ENCODE data around the gene LITAFD.

- TF ChIP-seq CTCF (conservative IDR thresholded peaks at IDR 0.05; ENCODE audit: low read depth, low read length) (no peak), RAD21 (IDR thresholded peaks at IDR 0.05; ENCODE audit: low read length) (no peak), RCOR1 (IDR thresholded peaks at IDR 0.05; ENCODE audit: insufficient replicate concordance, low read length) (no peak), POLR2A (IDR thresholded peaks at IDR 0.05; ENCODE audit: low read depth, low read length) (no peak), SMC3 (IDR thresholded peaks at IDR 0.05; ENCODE audit: low read depth, low read length) (no peak), MXI1 (IDR thresholded peaks at IDR 0.05; ENCODE audit: borderline replicate concordance, low read depth, low read length) (no peak), NFE2L2 (IDR thresholded peaks at IDR 0.05; ENCODE audit: low read depth, low read length) (no peak), FOS (IDR thresholded peaks at IDR 0.05; ENCODE audit: low read depth, low read length) (no peak), USF2 (IDR thresholded peaks at IDR 0.05; ENCODE audit: low read depth, low read length) (no peak), BHLHE40 (IDR thresholded peaks at IDR 0.05; ENCODE audit: low read depth, low read length) (no peak), MAFK (IDR thresholded peaks at IDR 0.05; ENCODE audit: low read depth, low read length) (no peak)
Observed at GRCh38 chr16:8872071-8872470, 10.1 kb upstream of the LITAFD start.
